Activated CD4-positive, alpha-beta T cell treated with anti-CD3 and anti-CD28 coated beads, Interleukin-2, amount 50 U/mL, for 4 hours (primary cell): ENCODE measurements around the gene ITCH.
"Not testable (repeated sequence)": the region's sequence is repeated elsewhere in the genome, so short reads cannot be mapped to it uniquely, and the experiment has no call there.

Source experiments
- DNase-seq, 2 experiments: peaks; one replicate each; pipeline ENCODE4 v3.0.0-alpha.2; 2020

ITCH gene

DNA sequence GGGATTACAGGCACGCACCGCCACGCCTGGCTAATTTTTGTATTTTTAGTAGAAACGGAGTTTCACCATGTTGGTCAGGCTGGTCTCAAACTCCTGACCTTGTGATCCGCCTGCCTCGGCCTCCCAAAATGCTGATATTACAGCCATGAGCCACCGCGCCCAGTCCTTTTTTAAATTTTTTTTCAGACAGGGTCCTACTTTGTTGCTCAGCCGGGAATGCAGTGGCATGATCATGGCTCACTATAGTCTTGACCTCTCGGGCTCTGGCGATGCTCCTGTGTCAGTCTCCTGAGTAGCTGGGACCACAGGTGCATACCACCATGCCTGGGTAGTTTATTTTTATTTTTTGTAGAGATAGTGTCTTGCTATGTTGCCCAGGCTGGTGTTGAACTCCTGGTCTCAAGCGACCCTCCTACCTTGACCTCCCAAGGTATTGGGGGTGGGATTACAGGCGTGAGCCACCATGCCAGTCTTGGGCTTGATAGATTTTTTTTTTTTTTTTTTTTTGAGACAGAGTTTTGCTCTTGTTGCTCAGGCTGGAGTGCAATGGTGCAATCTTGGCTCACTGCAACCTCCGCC lies 19.9 kb downstream of the ITCH start:
- DNase-seq = not testable (repeated sequence)

DNA sequence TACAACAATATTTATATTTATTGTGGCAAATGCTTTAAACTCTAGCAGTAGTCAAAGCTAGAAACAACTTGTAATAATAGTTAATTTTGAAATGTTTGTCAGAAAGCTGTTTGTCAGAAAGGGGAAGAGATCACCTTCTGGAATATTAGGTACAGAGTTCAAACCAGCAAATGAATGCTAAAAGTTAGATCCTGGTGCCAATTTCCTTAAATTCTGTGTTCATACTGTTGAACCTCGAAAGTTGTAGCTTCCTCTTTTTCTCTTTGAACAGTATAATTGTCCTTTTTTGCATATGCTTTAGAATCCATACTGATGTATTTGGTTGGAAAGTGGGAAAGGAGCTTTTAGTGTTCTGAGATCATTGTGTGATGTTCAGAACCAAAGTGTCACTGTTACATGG lies 22.4 kb downstream of the ITCH start:
- no peak for DNase-seq

DNA sequence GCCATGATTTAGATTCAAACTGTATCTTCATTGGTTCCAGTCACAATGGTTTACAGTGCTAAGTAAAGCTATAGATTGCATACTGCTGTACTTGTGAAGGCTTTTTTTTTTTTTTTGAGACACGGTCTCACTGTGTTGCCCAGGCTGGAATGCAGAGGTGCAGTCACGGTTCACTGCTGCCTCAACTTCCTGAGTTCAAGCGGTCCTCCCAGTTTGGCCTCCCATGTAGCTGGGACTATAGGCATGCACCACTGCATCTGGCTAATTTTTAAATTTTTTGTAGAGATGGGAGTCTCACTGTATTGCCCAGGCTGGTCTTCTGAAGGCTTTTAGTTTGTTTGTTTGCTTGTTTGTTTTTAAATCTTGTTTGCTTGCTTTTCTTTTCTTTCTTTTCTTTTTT lies 24.9 kb downstream of the ITCH start:
- no peak for DNase-seq

DNA sequence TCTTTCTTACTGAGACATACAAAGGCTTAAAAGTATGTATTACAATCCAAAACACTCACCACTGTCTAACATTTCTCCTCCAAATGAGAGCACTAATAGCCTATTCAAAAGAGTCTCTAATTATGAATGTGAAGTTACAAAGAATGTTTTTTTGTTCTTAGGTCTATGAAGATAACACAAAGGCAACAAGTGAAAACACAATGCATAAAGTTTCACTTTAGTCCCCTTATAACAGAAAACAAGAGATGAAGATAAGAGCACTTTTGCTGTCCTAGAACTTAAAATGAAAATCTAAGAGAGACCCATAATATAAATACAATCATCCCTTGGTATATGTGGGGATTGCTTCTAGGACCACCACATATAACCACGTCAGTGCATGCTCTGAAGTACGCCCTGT lies 25.6 kb downstream of the ITCH start:
- DNase-seq = no peak

DNA sequence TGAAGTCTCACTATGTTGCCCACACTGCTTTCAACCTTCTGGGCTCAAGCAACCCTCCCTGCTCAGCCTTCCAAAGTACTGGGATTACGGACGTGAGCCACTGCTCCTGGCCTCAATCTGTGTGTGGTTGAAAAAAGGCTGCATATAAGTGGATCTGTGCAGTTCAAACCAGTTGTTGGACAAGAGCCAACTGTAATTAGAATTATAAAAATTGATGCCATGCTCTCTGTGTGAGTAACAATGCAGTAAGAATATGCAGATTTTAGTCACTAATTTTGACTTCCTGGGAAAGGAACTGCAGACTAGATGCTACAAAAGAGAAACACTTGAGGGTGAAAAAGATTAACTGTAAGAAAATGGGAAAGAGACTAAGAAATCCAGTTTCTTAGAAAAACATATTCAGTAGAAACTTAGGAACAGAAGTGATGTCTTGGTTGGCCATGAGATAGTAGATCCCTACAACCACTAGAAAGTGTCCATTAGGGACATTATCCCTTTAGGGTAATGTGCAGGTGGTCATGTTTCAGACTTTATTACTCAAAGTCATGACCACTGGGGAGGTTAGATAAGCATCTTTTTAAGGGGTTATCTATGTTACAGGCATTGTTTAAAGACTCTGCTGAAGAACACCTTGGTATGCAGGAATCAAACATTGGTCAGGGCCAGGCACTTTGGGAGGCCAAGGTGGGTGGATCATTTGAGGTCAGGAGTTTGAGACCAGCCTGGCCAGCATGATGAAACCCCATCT lies 26.3 kb downstream of the ITCH start:
- DNase-seq = no peak

DNA sequence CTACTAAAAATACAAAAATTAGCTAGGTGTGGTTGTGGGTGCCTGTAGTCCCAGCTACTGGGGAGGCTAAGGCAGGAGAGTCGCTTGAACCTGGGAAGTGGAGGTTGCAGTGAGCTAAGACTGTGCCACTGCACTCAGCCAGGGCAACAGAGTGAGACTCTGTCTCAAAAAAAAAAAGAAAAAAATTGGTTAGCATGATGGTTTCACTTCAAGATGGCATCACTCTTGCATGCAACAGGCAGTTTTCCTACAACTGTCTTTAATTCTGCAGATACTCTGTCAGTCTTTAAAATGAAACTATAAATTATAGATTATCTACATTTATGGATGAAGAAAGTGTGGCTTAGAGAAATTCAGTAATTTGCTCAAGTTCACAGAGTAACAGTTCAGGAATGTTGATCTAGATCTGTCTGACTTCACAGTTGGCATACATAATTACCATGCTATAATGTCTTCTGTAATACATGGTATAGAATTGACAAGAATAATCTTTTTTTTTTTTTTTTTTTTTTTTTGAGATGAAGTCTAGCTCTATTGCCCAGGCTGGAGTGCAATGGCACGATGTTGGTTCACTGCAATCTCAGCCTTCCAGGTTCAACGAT lies 27.0 kb downstream of the ITCH start:
- no peak for DNase-seq

DNA sequence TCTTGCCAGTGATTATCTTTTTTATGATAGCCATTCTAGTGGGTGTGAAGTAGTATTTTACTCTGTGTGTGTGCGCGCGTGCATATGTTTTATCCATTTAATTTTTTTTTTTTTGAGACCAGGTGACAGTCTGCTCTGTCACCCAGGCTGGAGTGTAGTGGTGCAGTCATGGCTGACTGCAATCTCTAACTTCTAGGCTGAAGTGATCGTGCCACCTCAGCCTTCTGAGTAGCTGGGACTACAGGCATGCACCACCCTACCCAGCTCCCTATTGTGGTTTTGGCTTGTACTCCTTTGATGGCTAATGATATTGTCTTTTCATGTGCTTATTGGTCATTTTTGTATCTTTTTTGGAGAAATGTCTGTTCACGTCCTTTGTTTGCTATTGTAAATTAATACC lies 33.3 kb downstream of the ITCH start:
- no peak for DNase-seq

DNA sequence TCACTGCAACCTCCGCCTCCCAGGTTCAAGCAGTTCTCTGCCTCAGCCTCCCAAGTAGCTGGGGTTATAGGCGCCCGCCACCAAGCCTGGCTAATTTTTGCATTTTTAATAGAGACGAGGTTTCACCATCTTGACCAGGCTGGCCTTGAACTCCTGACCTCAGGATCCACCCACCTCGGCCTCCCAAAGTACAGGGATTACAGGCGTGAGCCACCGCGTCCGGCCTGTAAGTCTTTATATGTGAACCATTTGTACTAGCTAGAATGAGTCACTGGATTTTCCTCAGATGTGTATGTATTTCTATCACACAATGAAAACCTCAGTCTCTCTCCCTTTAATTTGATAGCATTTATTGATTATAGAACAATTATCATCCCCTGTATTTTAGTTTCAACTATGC lies 34.0 kb downstream of the ITCH start:
- no peak for DNase-seq

DNA sequence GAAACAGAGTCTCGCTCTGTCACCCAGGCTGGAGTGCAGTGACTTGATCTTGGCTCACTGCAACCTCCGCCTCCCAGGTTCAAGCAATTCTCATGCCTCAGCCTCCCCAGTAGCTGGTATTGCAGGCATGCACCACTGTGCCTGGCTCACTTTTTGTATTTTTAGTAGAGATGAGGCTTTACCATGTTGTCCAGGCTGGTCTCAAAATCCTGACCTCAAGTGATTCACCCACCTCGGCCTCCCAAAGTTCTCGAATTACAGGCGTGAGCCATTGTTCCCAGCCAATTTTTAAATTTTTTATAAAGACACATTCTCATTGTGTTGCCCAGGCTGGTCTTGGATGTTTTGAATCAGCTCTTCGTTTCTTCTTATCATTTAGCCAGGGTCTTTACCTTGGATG lies 37.7 kb downstream of the ITCH start:
- DNase-seq = not testable (repeated sequence)

DNA sequence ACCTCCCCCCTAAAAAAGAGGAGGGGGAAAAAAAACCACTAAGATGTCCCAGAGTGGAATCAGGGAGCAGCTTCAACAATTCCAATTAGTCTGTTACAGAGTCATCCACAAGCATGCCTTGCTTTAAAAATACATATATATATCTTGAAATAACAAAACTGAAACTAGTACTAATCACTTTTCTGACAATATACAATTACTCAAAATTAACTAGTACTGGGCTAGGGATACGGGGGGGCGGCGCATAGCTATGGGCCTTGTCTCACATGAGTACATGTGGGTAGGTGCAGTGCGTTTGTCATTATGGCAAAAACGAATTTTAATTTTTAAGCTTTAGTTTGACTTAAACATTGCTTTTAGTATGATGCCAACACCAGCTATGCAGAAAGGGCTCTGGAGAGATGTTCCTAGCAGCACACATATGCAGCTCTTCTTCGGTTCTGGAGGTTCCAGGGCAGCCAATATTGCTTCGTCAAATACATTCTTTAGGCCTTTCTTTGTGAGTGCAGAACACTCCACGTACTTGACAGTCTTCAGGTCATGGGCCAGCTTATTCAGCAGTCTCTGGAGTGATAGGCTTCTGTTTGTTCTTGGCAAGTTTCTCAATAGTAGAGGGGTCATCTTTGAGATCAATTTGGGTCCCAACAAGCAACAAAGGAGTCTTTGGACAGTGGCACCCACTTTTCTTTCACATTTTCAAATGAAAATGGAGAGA lies 38.8 kb downstream of the ITCH start:
- no peak for DNase-seq

DNA sequence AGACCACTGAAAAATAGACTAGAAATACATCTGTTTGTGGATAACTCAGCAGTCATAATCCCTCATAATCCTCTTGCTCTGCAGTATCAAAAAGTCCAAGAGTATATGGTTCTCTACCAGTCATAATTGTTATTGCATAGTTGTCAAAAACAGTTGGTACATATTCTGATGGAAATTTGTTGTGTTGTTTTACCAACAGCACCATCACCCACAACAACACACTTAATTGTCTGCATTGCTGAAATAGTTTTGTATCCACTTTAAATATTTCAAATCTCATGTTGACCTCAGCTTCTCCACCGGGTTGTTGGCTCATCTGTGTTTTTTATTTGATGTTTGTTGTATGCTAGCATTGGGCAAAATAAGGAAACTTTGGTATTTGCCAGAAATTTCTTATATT lies 39.4 kb downstream of the ITCH start:
- no peak for DNase-seq

DNA sequence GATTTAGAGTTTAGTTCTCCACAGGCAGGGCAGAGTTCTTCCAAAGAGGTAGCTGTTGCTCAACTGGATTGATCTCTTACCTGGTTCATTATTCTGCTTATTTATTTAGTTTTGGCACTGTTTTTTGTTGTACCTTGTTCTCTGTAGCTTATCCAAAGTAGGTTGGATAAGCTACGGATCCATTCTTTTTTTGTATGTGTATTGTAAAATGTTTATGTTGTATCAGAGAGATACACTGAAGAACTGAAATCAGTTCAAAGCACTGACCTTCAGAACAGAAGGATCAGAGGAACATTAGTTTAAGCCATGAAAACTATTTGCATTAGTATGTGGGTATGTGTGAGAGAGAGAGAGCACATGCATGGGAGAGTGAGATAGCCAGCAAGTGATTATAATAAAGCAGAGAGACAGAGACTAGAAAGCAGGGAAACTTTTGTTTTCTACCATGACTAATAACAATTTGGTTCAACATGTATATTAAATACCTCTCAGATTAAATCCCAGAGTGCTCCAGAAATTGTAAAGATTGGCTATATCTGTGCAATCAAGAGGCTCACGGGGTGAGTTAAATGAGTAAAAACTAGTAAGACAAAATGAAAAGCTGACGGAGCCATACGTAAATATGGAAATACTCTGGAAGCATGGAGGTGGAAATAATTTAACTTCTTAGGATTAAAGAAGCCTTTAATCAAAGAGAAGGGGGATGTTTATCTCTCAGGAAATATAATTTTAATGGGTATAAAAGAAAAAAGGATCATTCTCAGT lies 40.2 kb downstream of the ITCH start:
- no peak for DNase-seq

DNA sequence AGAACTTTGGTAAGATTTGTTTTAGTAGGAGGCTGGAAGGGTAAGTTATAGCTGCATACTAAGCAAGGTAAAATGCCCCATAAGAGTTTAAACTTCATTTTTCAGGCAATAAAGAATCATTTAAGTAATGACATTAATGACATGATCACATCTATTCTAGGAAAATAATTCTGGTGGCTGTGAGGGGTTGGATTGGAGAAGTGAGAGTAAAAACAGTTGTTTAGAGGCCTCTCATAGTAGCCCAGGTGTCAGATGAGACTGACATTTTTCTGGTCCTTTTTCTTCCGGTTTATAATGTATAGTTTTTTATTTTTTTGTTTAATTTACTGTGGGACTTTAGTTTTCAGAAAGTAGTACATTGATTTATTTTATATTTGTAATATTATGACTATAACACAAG lies 40.8 kb downstream of the ITCH start:
- DNase-seq = no peak

DNA sequence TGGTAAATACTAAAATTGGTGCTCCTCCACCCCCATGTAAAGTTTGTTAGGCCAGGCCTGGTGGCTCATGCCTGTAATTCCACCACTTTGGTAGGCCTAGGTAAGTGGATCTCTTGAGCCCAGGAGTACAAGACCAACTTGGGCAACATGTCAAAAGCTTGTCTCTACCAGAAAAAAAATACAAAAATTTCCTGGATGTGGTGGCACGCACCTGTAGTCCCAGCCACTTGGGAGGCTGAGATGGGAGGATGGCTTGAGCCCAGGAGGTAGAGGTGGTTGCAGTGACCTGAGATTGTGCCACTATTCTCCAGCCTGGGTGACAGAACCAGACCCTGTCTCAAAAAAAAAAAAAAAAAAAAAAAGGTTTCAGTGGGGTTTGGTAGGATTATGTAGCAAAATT lies 41.7 kb downstream of the ITCH start:
- DNase-seq = no peak

DNA sequence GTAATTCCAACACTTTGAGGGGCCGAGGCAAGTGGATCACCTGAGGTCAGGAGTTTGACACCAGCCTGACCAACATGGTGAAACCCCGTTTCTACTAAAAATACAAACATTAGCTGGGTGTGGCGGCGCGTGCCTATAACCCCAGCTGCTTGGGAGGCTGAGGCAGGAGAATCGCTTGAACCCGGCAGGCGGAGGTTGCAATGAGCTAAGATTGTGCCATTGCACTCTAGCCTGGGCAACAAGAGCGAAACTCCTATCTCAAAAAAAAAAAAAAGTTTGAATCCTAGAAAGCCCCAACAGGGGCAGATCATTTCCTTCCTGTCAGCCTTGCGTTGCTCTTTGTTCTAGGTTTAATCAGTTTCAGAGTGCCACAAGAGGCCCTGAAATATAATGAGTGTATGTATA lies 42.2 kb downstream of the ITCH start:
- DNase-seq = peak in 1 of 2 experiments; percentile 2

DNA sequence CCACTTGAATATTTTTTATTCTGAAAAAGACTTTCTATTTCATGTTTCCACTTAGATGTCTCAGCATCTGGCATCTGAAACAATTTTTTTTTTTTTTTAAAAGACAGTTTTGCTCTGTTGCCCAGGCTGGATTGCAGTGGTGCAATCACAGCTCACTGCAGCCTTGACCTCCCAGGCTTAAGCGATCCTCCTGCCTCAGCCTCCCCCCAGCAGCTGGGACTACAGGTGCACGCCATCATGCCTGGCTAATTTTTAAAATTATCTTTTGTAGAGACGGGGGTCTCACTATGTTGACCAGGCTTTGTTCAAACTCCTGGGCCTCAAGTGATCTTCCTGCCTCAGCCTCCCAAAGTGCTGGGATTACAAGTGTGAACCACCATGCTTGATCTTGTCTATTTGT lies 42.9 kb downstream of the ITCH start:
- not testable (repeated sequence) for DNase-seq

DNA sequence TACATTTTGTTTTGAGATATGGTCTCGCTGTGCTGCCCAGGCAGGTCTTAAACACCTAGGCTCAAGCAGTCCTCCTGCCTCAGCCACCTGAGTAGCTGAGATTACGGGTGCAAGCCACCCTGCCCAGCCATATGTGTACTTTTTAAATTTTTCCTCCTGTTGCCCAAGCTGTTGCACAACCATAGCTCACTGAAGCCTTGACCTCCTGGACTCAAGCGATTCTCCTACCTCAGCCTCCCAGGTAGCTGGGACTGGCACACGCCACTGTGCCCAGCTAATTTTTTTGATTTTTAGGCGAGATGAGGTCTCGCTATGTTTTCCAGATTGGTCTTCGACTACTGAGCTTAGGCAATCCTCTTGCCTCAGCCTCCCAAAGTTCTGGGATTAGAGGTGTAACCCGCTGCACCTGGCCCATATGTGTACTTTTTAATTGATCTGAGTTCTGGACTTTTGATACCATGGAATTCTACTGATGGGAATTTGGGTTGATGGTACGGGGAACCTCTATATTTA lies 44.9 kb downstream of the ITCH start:
- DNase-seq = no peak

DNA sequence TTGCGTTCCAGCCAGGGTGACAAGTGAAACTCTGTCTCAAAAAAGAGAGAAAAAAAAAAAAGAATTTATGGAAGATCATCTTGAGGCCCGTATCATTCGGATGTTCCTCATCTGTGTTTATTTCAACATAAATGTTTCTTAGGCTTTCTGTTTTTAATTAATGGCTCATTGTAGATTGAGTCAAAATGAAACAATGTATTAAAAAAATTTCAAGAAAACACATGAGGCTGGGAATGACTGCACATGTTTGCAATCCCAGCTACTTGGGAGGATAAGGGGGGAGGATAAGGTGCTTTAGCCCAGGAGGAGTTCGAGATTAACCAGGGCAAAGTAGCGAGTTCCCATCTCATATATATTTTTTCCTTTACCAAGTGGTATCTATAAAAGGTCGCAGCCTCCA lies 47.3 kb downstream of the ITCH start:
- DNase-seq = no peak

DNA sequence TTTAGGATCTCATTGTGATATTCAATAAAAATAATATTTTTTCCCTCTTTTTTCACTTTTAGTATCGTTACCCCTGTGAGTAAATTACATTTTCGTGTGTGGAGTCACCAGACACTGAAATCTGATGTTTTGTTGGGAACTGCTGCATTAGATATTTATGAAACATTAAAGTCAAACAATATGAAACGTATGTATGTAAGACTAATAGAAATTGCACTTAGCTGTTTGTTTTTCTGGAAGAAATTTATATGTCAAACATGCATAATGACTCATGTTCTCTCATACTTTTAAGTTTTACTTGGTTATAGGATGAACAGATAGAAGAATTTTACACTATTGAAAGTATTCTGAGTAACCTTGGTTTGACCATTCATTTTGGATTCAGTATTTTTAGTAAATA lies 49.4 kb downstream of the ITCH start:
- DNase-seq = no peak

DNA sequence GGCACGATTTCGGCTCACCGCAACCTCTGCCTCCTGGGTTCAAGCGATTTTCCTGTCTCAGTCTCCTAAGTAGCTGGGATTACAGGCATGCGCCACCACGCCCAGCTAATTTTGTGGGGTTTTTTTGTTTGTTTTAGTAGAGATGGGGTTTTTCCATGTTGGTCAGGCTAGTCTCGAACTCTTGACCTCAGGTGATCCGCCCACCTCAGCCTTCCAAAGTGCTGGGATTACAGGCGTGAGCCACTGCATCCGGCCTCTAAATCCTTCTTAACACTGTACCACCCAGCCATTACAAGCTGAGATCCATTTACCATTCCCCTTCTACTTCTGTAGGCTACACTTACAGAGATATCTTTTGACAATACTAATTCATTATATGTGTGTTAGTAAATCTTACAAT lies 51.5 kb downstream of the ITCH start:
- DNase-seq = not testable (repeated sequence)

DNA sequence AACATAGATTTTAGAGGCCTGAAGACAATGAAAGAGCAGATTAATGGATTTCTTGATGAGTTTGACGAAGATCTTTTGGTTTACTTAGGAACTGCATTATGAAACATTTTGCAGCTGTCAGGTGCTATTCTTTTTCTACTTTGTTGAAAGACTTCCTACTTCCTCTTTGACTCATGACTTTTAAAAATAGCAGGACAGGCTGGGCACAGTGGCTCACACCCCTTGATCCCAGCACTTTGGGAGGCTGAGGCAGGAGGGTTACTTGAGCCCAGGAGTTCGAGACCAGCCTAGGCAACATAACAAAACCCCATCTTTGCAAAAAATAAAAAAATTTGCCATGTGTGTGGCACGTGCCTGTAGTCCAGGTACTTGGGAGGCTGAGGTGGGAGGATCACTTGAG lies 52.0 kb downstream of the ITCH start:
- DNase-seq = no peak

DNA sequence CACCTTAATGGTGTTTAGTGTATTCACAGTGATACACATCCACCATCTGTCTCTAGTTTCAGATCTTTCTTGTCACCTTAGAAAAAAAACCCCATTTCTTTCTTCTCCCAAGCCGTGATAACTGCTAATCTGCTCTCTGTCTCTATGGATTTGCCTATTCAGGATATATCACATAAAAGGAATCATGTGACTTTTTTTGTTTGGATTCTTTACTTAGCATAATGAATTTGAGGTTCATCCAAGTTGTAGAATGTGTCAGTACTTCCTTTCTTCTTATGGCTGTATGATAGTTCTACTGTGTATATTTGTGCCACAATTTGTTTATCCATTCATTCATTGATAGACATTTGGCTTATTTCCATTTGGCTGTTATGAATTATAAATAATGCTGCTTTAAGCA lies 57.1 kb downstream of the ITCH start:
- no peak for DNase-seq

DNA sequence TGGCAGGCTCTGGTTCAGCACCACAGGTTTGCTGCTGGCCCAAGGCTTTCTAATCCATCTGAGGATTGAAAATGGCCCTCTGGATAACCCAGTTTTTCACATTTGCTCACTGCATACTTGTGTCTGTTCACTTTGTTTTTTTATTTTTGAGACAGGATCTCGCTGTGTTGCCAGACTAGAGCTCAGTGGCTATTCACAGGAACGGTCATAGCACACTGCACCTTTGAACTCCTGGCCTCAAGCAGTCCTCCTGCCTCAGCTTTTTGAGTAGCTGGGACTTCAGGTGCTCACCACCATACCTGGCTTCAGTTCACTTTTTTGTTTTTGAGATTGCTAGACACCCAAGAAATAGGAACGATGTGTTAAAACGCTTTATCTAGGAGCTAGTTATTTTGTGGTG lies 57.9 kb downstream of the ITCH start:
- DNase-seq = no peak
